A549 (cell line): ENCODE data around the gene TRIM54. TPM values are rescaled to one million over a fixed set of nuclear protein-coding genes. Genes with fewer than 3 reads are reported as not detected.
A peak's percentile ranks its signal among the peaks of the same experiment; 100 is the strongest.

Source experiments
- ATAC-seq, 2 experiments: fragments of 200-7000 bp in 1 of 2; fragments of >200 bp in 1 of 2; cut with Nextera tagmentation in 1 of 2; cut with Tn5 transposase in 1 of 2; 3 replicates each; pipeline versions ENCODE4 v1.8.0 to v1.9.1; 2018 to 2020; ENCODE audit warnings: mild to moderate bottlenecking in 1 of 2, moderate library complexity in 1 of 2
- CTCF ChIA-PET: fragments of 300-600 bp; sonication (Branson Sonifier 250); formaldehyde crosslinking; extraction: SDS; loops from one replicate; lab custom pipeline; 2021; ENCODE audit warnings: antibody characterized with exemption, inconsistent platforms; lab: Yijun Ruan, JAX
- POLR2A ChIA-PET: fragments of 350-600 bp; formaldehyde crosslinking; extraction: SDS; loops from one replicate; lab custom pipeline; 2021; ENCODE audit warnings: antibody characterized with exemption, inconsistent platforms; lab: Yijun Ruan, JAX
- DNase-seq, 2 experiments: peaks; one replicate each; pipeline versions ENCODE4 v3.0.0 to v3.0.0-alpha.2; 2011 to 2016; ENCODE audit warnings: low read depth in 1 of 2, low spot score in 1 of 2
- FAIRE-seq: peaks from 2 replicates; lab custom pipeline; 2011; peaks lifted over from hg19 to GRCh38; lab: Jason Lieb, UNC
- H3K27ac ChIP-seq, 2 experiments: fragments of >200 bp; sonication (Bioruptor Twin); formaldehyde crosslinking; 3 replicates each; pipeline ENCODE4 v1.5.1; 2016 to 2017
- H3K4me1 ChIP-seq: fragments of >200 bp; sonication (Bioruptor Twin); formaldehyde crosslinking; 3 replicates; pipeline ENCODE4 v1.6.1; 2016
- H3K4me2 ChIP-seq: fragments of >200 bp; sonication (Bioruptor Twin); formaldehyde crosslinking; 3 replicates; pipeline ENCODE4 v1.6.1; 2016
- H3K4me3 ChIP-seq: fragments of >200 bp; sonication (Bioruptor Twin); formaldehyde crosslinking; 3 replicates; pipeline ENCODE4 v1.5.1; 2016
- H3K9me3 ChIP-seq: fragments of >200 bp; sonication (Bioruptor Twin); formaldehyde crosslinking; 3 replicates; pipeline ENCODE4 v1.6.1; 2016
- BHLHE40 ChIP-seq: IDR thresholded peaks from 2 replicates; pipeline ENCODE4 v1.6.1; 2012; ENCODE audit warnings: low read depth, low read length, inconsistent platforms
- ELK1 ChIP-seq: fragments of 150-350 bp; IDR thresholded peaks from 2 replicates; pipeline ENCODE4 v1.6.1; 2014; ENCODE audit warnings: low read depth, mild to moderate bottlenecking, low read length
- ESRRA ChIP-seq: fragments of 150-350 bp; IDR thresholded peaks from 2 replicates; pipeline ENCODE4 v1.6.1; 2014; ENCODE audit warnings: mild to moderate bottlenecking, low read length, borderline replicate concordance
- FOXS1 ChIP-seq: fragments of 250-450 bp; sonication (Bioruptor Pico); IDR thresholded peaks from 2 replicates; pipeline ENCODE4 v1.5.0; 2020; ENCODE audit warnings: mild to moderate bottlenecking, moderate library complexity
- GATA3 ChIP-seq: IDR thresholded peaks from 2 replicates; pipeline ENCODE4 v1.6.1; 2012; ENCODE audit warnings: borderline replicate concordance
- HOXA7 ChIP-seq: fragments of 250-450 bp; sonication (Bioruptor Pico); IDR thresholded peaks from 2 replicates; pipeline ENCODE4 v1.5.0; 2020; ENCODE audit warnings: mild to moderate bottlenecking, moderate library complexity
- MAX ChIP-seq: IDR thresholded peaks from 2 replicates; pipeline ENCODE4 v1.6.1; 2012
- NFE2L2 ChIP-seq: fragments of 150-350 bp; conservative IDR thresholded peaks from 2 replicates; pipeline ENCODE4 v1.6.1; 2014; ENCODE audit warnings: low read length
- PBX3 ChIP-seq: IDR thresholded peaks from 2 replicates; pipeline ENCODE4 v1.6.1; 2012
- POLR2A ChIP-seq: IDR thresholded peaks from 2 replicates; pipeline ENCODE4 v1.6.1; 2012; ENCODE audit warnings: mild to moderate bottlenecking, low read length
- POLR2AphosphoS2 ChIP-seq: conservative IDR thresholded peaks from 2 replicates; pipeline ENCODE4 v1.6.1; 2012; ENCODE audit warnings: low read length, improper control_type of control experiment, inconsistent platforms
- REST ChIP-seq: fragments of 200-600 bp; sonication (generic); IDR thresholded peaks from 2 replicates; pipeline ENCODE4 v1.6.1; 2016; ENCODE audit warnings: antibody characterized with exemption, mild to moderate bottlenecking, moderate library complexity
- USF2 ChIP-seq: fragments of 450-650 bp; IDR thresholded peaks from 2 replicates; pipeline ENCODE4 v1.6.1; 2014; ENCODE audit warnings: antibody characterized with exemption
- ZNF302 ChIP-seq: fragments of 250-450 bp; sonication (Bioruptor Pico); IDR thresholded peaks from 2 replicates; pipeline ENCODE4 v1.9.0; 2021; ENCODE audit warnings: inconsistent platforms, mild to moderate bottlenecking, moderate library complexity
- WGBS: methylation state at CpG from one replicate; pipeline ENCODE4 v1.1.6; 2017; ENCODE audit errors: missing lambda C conversion rate; 5-methylcytosine and 5-hydroxymethylcytosine counted together
- polyA plus RNA-seq, 4 experiments: library from polyadenylated mRNA; depleted of rRNA in 3 of 4; stranded (reverse); fragments of >200 nt; fragmentation: RNase III in 1 of 4; extraction: RNeasy Plus Mini Kit Qiagen cat#74134 plus additional on column Dnase treatment in 1 of 4; gene quantifications; 2 replicates in 3 of 4; 3 replicates in 1 of 4; pipeline ENCODE4 v1.2.3, GENCODE V29; 2011 to 2017

Gene TRIM54
- polyA plus RNA-seq, 2 of the 4 experiments (the other 2 are of a cell fraction): 0.13 to 0.14 TPM

- 95% methylated on average over 47 of the region's 75 CpGs for WGBS
- H3K27ac ChIP-seq: no peak overlapping the region
- DNase-seq (no peak), ATAC-seq (no peak)
- H3K9me3 ChIP-seq: no peaks in the 10 kb centered on the region
- no peak overlapping the region for H3K4me3 ChIP-seq
- CTCF ChIA-PET: interaction anchor here (0.9 to 8.8 kb wide), 4 partner anchors 9 to 44 kb away, joined by 3 to 171 read pairs (median 13); partner anchors contain the start of genes MPV17 and SLC30A3
- no peak overlapping the region for H3K4me2 ChIP-seq
- TF ChIP-seq ELK1: no peak
- no peak for TF ChIP-seq NFE2L2
- TF ChIP-seq POLR2AphosphoS2: no peak
- no peak for TF ChIP-seq ZNF302 (CRISPR knock-in tag)
- TF ChIP-seq POLR2A: no peak
- TF ChIP-seq MAX: no peak
- no peak for TF ChIP-seq HOXA7 (CRISPR knock-in tag)
- TF ChIP-seq GATA3: no peak
- no peak for TF ChIP-seq FOXS1 (CRISPR knock-in tag)
- TF ChIP-seq PBX3: no peak
- no peak for TF ChIP-seq USF2
- TF ChIP-seq ESRRA: no peak
- TF ChIP-seq, all 56 proteins: peak for 0
- POLR2A ChIA-PET: no interaction called here
- FAIRE-seq: no peak
- H3K4me1 ChIP-seq: 0 out of 3 replicates have a peak, but pooled peaks cover 3% of the 10 kb centered on the region
Measured at GRCh38 chr2:27307545-27308358, 25.5 kb downstream of the TRIM54 start.

- Histone ChIP-seq H3K27ac (no peak within 1 kb of the TSS), H3K4me1 (no peaks in the 10 kb centered on the region), H3K9me3 (no peaks in the 10 kb centered on the region), H3K4me3 (no peak within 1 kb of the TSS), H3K4me2 (no peak within 1 kb of the TSS)
- DNase-seq: no peak
- WGBS: 94% methylated on average over 25 of the region's 25 CpGs
- CTCF ChIA-PET: interaction anchor here (0.9 to 3.8 kb wide), 3 partner anchors 10 to 45 kb away, joined by 3 to 22 read pairs (median 4); partner anchors contain the start of gene SLC30A3
- no peak for ATAC-seq
- POLR2A ChIA-PET: no interaction called here
- TF ChIP-seq BHLHE40 (no peak), REST (peak; percentile 82)
- FAIRE-seq: no peak
Measured at GRCh38 chr2:27308359-27308881, 26.2 kb downstream of the TRIM54 start, which contains the start of gene UCN. Gene UCN, minus strand, starts transcription at chr2:27308445. Its CDS starts 550 bp downstream, at chr2:27307895.
